HPDE6-E6E7 (cell line): ENCODE data around the gene SURF1.
"Not testable (repeated sequence)": the region's sequence is repeated elsewhere in the genome, so short reads cannot be mapped to it uniquely, and the experiment has no call there.

ENCODE experiments used
- DNase-seq: peaks from one replicate; pipeline ENCODE4 v3.0.0; 2011; ENCODE audit warnings: missing footprints; ENCODE audit errors: extremely low spot score

Gene SURF1

GRCh38 chr9:133383438-133383837 lies 27.2 kb upstream of the SURF1 start:
- DNase-seq = no peak

GRCh38 chr9:133382507-133383141 lies 26.3 kb upstream of the SURF1 start:
- DNase-seq = no peak

GRCh38 chr9:133380734-133381133 lies 24.4 kb upstream of the SURF1 start:
- DNase-seq = no peak

GRCh38 chr9:133379153-133380086 lies 23.1 kb upstream of the SURF1 start:
- DNase-seq = no peak

GRCh38 chr9:133378408-133378962 lies 22.2 kb upstream of the SURF1 start:
- DNase-seq = no peak

GRCh38 chr9:133377721-133378216 lies 21.5 kb upstream of the SURF1 start:
- DNase-seq = no peak

- DNase-seq = not testable (repeated sequence)
Measured at GRCh38 chr9:133377280-133377679, 21.0 kb upstream of the SURF1 start.

- peak; percentile 99 for DNase-seq
Measured at GRCh38 chr9:133375724-133376654, 19.7 kb upstream of the SURF1 start, which contains the start of the genes STKLD1 and SURF4. Gene STKLD1, plus strand, starts transcription at chr9:133376366. Its CDS starts 108 bp downstream, at chr9:133376474. Gene SURF4, minus strand, starts transcription at chr9:133376060. Its CDS starts 91 bp downstream, at chr9:133375969.

- peak; percentile 35 for DNase-seq
Measured at GRCh38 chr9:133375116-133375723, 18.9 kb upstream of the SURF1 start.

GRCh38 chr9:133374612-133375115 lies 18.4 kb upstream of the SURF1 start:
- no peak for DNase-seq

- DNase-seq = no peak
Measured at GRCh38 chr9:133372144-133372543, 15.9 kb upstream of the SURF1 start.

GRCh38 chr9:133371261-133371711 lies 15.0 kb upstream of the SURF1 start:
- no peak for DNase-seq

- DNase-seq = no peak
Measured at GRCh38 chr9:133370685-133371084, 14.4 kb upstream of the SURF1 start.

- no peak for DNase-seq
Measured at GRCh38 chr9:133369933-133370332, 13.6 kb upstream of the SURF1 start.

- no peak for DNase-seq
Measured at GRCh38 chr9:133369422-133369821, 13.1 kb upstream of the SURF1 start.

GRCh38 chr9:133368249-133368881 lies 12.1 kb upstream of the SURF1 start:
- DNase-seq = no peak

- no peak for DNase-seq
Measured at GRCh38 chr9:133367778-133368177, 11.5 kb upstream of the SURF1 start.

- no peak for DNase-seq
Measured at GRCh38 chr9:133367221-133367620, 10.9 kb upstream of the SURF1 start.

- no peak for DNase-seq
Measured at GRCh38 chr9:133366435-133366834, 10.1 kb upstream of the SURF1 start.
